Myocyte (in vitro differentiated cells): ENCODE measurements around the gene CRYBG3. TPM values are rescaled to one million over a fixed set of nuclear protein-coding genes. Genes with fewer than 3 reads are reported as not detected.

Experiments used
- DNase-seq: peaks from one replicate; pipeline ENCODE4 v3.0.0-alpha.2; 2012; ENCODE audit warnings: low read depth
- total RNA-seq: library from RNA; depleted of rRNA; stranded (reverse); fragments of >200 nt; gene quantifications from 2 replicates; pipeline ENCODE4 v1.2.3, GENCODE V29; 2014

CRYBG3 gene
- total RNA-seq, 1 donor from 2014 or later: 13.5 TPM

- no peak for DNase-seq
Measured at GRCh38 chr3:97835761-97836160, 13.9 kb downstream of the CRYBG3 start.

GRCh38 chr3:97838393-97838792 lies 16.6 kb downstream of the CRYBG3 start:
- DNase-seq: no peak

GRCh38 chr3:97839944-97840343 lies 18.1 kb downstream of the CRYBG3 start:
- DNase-seq: no peak

GRCh38 chr3:97841304-97841703 lies 19.5 kb downstream of the CRYBG3 start:
- no peak for DNase-seq

GRCh38 chr3:97841956-97842355 lies 20.1 kb downstream of the CRYBG3 start:
- no peak for DNase-seq

- no peak for DNase-seq
Measured at GRCh38 chr3:97848779-97849178, 27.0 kb downstream of the CRYBG3 start.

- DNase-seq: no peak
Measured at GRCh38 chr3:97857401-97857800, 35.6 kb downstream of the CRYBG3 start.

- DNase-seq: no peak
Measured at GRCh38 chr3:97860364-97860763, 38.6 kb downstream of the CRYBG3 start.

GRCh38 chr3:97862582-97862981 lies 40.8 kb downstream of the CRYBG3 start:
- no peak for DNase-seq

GRCh38 chr3:97863031-97863430 lies 41.2 kb downstream of the CRYBG3 start:
- no peak for DNase-seq

- no peak for DNase-seq
Measured at GRCh38 chr3:97863775-97864174, 42.0 kb downstream of the CRYBG3 start.

GRCh38 chr3:97871186-97871585 lies 49.4 kb downstream of the CRYBG3 start:
- no peak for DNase-seq

GRCh38 chr3:97871801-97872524 lies 50.2 kb downstream of the CRYBG3 start:
- DNase-seq: peak; percentile 63

- no peak for DNase-seq
Measured at GRCh38 chr3:97872525-97873042, 50.8 kb downstream of the CRYBG3 start.

- no peak for DNase-seq
Measured at GRCh38 chr3:97880267-97880666, 58.5 kb downstream of the CRYBG3 start.

- peak; percentile 54 for DNase-seq
Measured at GRCh38 chr3:97882975-97883598, 61.3 kb downstream of the CRYBG3 start.

- no peak for DNase-seq
Measured at GRCh38 chr3:97883736-97884135, 61.9 kb downstream of the CRYBG3 start.

- no peak for DNase-seq
Measured at GRCh38 chr3:97884586-97885123, 62.8 kb downstream of the CRYBG3 start.

- peak; percentile 3 for DNase-seq
Measured at GRCh38 chr3:97885931-97886824, 64.4 kb downstream of the CRYBG3 start.

GRCh38 chr3:97889814-97890213 lies 68.0 kb downstream of the CRYBG3 start:
- no peak for DNase-seq

GRCh38 chr3:97892852-97893251 lies 71.0 kb downstream of the CRYBG3 start:
- DNase-seq: no peak
